ENCODE measurements around the gene LY6G6F. TPM values are rescaled to one million over a fixed set of nuclear protein-coding genes. Genes with fewer than 3 reads are reported as not detected.

LY6G6F gene
- total and polyA plus RNA-seq, 8 donors: not detected

GRCh38 chr6:31744422-31744821 is 37.8 kb downstream of the LY6G6F start:
- H3K9me3 ChIP-seq: no peaks in the 10 kb centered on the region
- ATAC-seq: no peak
- no peak overlapping the region for H3K4me3 ChIP-seq
- H3K27ac ChIP-seq: no peak overlapping the region
- 75 to 88% methylated on average over 1 of the region's 1 CpG for WGBS, 2 donors
- FAIRE-seq: no peak
- peaks cover 0 to 4% (median under 1%) of the 10 kb centered on the region in 3 donors for H3K4me1 ChIP-seq
- intact Hi-C loops (cut with DNase I): no loop called here
- TF ChIP-seq CTCF (IDR thresholded peaks at IDR 0.05): no peak
- no peaks in the 10 kb centered on the region for H3K27me3 ChIP-seq
- DNase-seq: no peak
- H3K36me3 ChIP-seq: no peaks in the 10 kb centered on the region

- H3K27me3 ChIP-seq: no peaks in the 10 kb centered on the region
- H3K4me1 ChIP-seq: no peaks in the 10 kb centered on the region
- FAIRE-seq (no peak), ATAC-seq (no peak), DNase-seq (no peak)
- no peaks in the 10 kb centered on the region for H3K9me3 ChIP-seq
- H3K4me3 ChIP-seq: no peak overlapping the region
- no peak overlapping the region for H3K27ac ChIP-seq
- H3K36me3 ChIP-seq: no peaks in the 10 kb centered on the region
- no peak for TF ChIP-seq CTCF (IDR thresholded peaks at IDR 0.05)
- WGBS, 2 donors: 79 to 82% methylated on average over 8 of the region's 8 CpGs
- intact Hi-C loops (cut with DNase I): no loop called here
Measured at GRCh38 chr6:31749301-31750036, 42.8 kb downstream of the LY6G6F start.

GRCh38 chr6:31750411-31751022 is 43.9 kb downstream of the LY6G6F start:
- Histone ChIP-seq H3K4me1 (no peaks in the 10 kb centered on the region), H3K36me3 (no peaks in the 10 kb centered on the region), H3K4me3 (no peak overlapping the region), H3K9me3 (no peaks in the 10 kb centered on the region), H3K27ac (no peak overlapping the region), H3K27me3 (no peaks in the 10 kb centered on the region)
- ATAC-seq (no peak), FAIRE-seq (no peak), DNase-seq (no peak)
- intact Hi-C loops (cut with DNase I): no loop called here
- no peak for TF ChIP-seq CTCF (IDR thresholded peaks at IDR 0.05)
- WGBS, 2 donors: 75 to 81% methylated on average over 7 of the region's 7 CpGs

GRCh38 chr6:31752739-31753319 is 46.2 kb downstream of the LY6G6F start:
- ATAC-seq (no peak), FAIRE-seq (no peak), DNase-seq (no peak)
- no peak for TF ChIP-seq CTCF (IDR thresholded peaks at IDR 0.05)
- Histone ChIP-seq H3K9me3 (no peaks in the 10 kb centered on the region), H3K4me1 (no peaks in the 10 kb centered on the region), H3K27me3 (no peaks in the 10 kb centered on the region), H3K4me3 (no peak overlapping the region), H3K36me3 (no peaks in the 10 kb centered on the region), H3K27ac (no peak overlapping the region)
- 52 to 65% methylated on average over 8 of the region's 8 CpGs for WGBS, 2 donors
- intact Hi-C loops (cut with DNase I): no loop called here

GRCh38 chr6:31758281-31758680 is 51.6 kb downstream of the LY6G6F start:
- Histone ChIP-seq H3K27me3 (no peaks in the 10 kb centered on the region), H3K4me1 (no peaks in the 10 kb centered on the region), H3K4me3 (no peak overlapping the region), H3K27ac (no peak overlapping the region), H3K36me3 (no peaks in the 10 kb centered on the region), H3K9me3 (no peaks in the 10 kb centered on the region)
- DNase-seq: no peak
- no peak for ATAC-seq
- intact Hi-C loops (cut with DNase I): no loop called here
- no peak for FAIRE-seq
- TF ChIP-seq CTCF (IDR thresholded peaks at IDR 0.05): no peak
- 79 to 85% methylated on average over 2 of the region's 2 CpGs for WGBS, 2 donors

All from pancreas (tissue), 10 donors.